Activated CD4-positive, alpha-beta T cell treated with anti-CD3 and anti-CD28 coated beads, Interleukin-2, amount 50 U/mL, for 24 hours (primary cell): ENCODE results near the gene ANXA11.

Experiments
- DNase-seq, 2 donors: peaks; one replicate each; pipeline ENCODE4 v3.0.0-alpha.2; 2020; ENCODE audit warnings: low read depth in 1 of 2, low spot score in 1 of 2

ANXA11 gene

DNA sequence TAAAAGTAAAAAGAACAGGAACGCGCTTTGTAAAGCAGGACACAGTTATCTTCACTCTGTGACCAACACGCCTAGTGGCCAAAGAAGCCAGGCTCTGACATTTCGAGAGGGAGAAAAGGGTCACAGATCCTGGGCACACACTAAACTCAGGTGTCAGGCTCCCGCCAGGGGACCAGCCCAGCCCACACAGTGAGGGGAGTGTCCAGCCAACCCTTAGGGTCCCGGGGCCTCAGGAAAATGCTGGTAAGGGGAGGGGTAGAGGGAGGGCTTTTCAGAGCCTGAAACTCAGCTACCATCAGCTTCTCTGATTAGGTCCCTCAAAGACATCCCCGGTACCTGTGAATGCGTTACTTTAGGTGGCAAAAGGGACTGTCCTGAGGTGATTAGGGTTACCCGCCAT, 16.6 kb downstream of the ANXA11 start:
- no peak for DNase-seq

- DNase-seq = peak in 1 of 2 donors; percentile 35
These were observed 17.6 kb downstream of the ANXA11 start for GRCh38 chr10:80187465-80188409.

GRCh38 chr10:80187060-80187459, 18.3 kb downstream of the ANXA11 start:
- DNase-seq = no peak

DNA sequence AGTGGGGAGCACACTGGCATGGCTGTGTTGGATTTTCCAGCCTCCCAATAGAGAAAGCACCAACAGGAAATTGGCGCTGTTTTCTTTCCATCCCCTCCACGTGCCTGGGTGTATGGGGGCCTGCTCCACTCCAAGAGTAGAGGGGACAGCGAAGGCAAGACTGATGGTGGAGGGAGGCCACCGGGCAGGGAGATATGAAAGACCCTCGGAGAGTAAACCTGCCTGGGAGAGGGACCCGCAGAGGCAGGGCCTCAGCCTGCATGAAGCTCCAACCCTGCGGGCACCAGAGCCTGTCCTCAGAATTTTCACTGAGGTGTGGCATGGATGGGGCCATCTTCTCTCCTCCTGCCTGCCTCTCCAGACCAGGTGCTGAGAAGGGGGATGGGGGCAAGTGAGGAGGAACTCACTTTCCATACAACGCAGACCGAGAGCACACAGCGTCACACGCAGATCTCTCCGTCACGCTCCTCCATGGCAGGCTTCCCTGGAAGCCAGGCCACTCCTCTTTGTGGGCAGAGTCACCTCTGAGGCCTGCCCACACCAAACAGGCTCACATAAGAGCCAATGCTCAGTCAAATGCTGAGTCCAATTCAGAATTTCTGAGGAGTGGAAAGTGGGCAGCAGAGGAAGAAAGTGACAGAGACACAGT, 18.8 kb downstream of the ANXA11 start:
- DNase-seq = peak in 1 of 2 donors; percentile 26

GRCh38 chr10:80185578-80186299, 19.6 kb downstream of the ANXA11 start:
- DNase-seq = no peak

- DNase-seq = no peak
These were observed 21.0 kb downstream of the ANXA11 start for GRCh38 chr10:80184291-80184690.

DNA sequence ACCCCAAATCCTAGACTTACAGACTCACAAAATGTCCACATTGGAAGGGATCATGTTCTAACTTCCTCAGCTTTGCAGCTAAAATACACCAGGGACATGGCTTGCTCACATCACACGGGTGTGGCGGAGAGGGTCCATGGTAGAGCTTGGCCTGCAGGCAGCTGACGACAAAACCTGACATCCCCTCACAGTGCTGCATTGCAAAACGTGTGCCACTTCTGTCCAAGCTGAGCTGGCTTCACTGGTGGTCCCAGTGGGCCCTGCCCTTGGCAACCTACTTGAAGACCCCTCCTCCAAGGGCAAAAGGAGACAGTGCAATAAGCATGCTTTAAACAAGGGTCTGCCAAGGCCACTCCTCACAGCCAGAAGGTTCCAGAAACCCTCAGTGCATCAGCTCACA, 21.9 kb downstream of the ANXA11 start:
- no peak for DNase-seq

GRCh38 chr10:80182986-80183385, 22.4 kb downstream of the ANXA11 start:
- no peak for DNase-seq

- no peak for DNase-seq
These were observed 27.3 kb downstream of the ANXA11 start for GRCh38 chr10:80177781-80178636.

- DNase-seq = no peak
These were observed 28.8 kb downstream of the ANXA11 start for GRCh38 chr10:80176526-80176925.

DNA sequence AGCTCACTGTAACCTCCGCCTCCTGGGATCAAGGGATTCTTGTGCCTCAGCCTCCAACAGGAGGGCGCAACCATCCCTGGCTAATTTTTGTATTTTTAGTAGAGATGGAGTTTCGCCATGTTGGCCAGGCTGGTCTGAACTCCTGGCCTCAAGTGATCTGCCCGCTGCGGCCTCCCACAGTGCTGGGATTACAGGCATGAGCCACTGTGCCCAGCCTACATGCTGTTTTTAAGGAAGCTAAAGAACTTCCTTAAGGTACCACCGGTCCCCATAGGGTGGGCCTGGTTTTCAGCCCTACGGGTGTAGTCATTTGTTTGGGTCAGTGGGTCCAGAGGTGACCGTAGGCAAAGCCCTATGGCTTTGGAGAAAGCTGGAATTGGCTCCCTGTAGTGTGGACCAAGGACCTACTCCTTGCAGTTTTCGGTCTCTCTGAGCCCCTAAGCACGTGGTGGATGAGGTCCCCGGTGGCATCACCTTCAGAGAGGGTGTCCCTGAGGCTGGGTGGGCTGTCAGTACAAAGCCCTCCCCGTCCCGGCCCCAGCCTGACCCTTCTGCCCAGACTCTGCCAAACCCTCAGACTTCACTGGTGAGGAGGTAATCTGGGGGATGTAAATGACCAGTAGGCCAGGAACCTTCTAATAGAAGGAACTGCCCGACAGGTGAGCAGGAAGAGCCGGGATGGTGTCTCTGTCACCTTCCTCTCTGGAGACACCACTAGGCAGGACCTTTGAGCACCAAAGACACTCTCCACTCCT, 30.5 kb downstream of the ANXA11 start:
- no peak for DNase-seq

DNA sequence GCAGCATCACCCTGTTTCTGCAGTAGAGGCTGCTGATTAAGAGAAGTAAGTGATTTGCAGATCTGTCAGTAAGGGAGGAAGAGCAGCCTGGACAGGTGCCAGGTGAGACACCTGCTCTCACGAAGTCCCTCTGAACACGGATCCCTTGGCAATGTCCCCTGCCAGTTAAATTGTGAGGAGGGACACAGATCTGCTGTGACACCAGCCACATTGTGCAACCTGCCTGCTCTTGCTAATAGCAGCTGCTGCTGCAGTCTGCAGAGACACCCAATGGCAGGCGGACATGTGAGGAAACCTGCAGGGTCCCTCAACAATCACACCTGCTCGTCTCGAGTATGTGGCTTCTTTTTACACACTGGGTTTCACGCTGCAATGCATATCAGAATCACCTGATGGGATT, 31.9 kb downstream of the ANXA11 start:
- DNase-seq = no peak

DNA sequence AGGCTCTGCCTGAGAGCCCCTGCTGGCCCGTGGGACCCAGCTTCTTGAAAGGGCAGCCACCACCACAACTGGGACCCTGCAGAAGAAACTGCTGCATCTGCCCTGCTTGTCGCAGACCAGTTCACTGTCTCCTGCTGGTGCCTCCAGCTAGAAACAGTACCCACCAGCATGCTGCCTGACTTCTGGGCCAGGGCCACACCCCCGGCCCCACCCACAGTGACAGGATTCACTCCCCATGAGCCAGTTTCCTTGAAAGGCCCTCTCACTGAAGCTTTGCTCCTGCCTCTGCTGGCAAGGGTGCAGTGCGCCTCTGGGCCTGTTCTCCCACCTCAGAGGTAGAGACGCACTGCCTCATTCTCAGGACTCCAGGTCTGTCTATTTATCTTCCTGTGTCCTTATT, 32.4 kb downstream of the ANXA11 start:
- no peak for DNase-seq

GRCh38 chr10:80171248-80171660, 34.1 kb downstream of the ANXA11 start:
- DNase-seq = no peak

GRCh38 chr10:80170641-80171040, 34.7 kb downstream of the ANXA11 start:
- DNase-seq = no peak

DNA sequence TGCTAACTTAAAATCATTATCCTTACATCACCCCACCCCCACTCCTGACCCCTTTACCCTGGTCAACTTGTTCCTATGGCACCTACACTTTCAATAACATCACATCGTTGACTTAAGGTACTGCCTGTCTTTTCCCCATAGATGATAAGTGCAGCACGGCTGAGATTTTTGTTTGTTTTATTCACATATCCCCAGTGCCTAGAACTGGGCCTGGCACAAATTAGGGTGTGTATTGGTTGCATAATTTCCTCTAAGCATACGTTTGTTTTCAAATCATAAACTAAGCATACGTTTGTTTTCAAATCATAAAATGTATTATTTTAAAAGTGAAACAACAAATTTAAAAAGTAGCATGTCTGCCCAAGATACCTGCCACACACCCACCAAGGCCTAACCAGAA, 35.3 kb downstream of the ANXA11 start:
- no peak for DNase-seq

- no peak for DNase-seq
These were observed 36.5 kb downstream of the ANXA11 start for GRCh38 chr10:80168679-80169380.

- no peak for DNase-seq
These were observed 37.2 kb downstream of the ANXA11 start for GRCh38 chr10:80168162-80168511.

DNA sequence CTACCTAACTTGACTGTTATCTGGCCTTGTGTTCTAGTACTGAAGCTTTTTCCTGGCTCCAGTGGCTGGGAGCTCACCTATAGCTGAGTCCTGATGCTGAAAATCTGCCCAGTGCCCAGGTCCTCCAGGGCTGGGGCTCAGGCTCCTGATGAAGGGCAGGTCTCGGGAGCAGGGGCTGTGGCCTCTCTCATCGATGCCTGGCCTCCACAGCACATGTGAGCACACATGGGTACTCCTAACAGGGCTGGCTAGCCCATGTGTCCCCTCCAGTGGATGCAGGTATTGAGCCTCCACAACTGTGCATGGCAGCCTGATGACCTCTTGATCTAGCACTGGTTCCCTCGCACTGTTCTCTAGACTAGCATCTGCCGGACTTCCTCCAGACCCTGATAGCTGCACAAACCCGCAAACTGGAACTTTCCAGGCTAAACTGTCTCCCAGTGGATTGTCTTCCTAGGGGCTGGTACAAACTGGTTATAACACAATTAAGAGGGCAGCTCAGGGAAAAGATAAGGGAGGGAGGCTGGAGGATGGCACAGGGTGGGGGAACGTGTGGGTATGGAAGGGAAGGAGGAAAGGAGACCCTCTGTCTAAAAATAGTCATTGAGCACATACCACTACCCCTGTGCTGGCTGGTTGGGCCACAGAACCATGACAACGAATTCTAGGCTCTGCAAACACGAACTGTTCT, 37.7 kb downstream of the ANXA11 start:
- DNase-seq = no peak
